SK-N-SH (cell line): ENCODE measurements around the gene LMO7. TPM values are rescaled to one million over a fixed set of nuclear protein-coding genes. Genes with fewer than 3 reads are reported as not detected.

Experiments used
- CTCF ChIA-PET: fragments of 300-600, 350-600 bp; formaldehyde crosslinking; extraction: SDS; loops from one replicate; lab custom pipeline; 2021; lab: Yijun Ruan, JAX
- POLR2A ChIA-PET: fragments of 350-600 bp; sonication (Branson Sonifier 250); formaldehyde crosslinking; extraction: SDS; loops from one replicate; lab custom pipeline; 2020; ENCODE audit warnings: antibody characterized with exemption, inconsistent platforms; lab: Yijun Ruan, JAX
- DNase-seq: peaks from one replicate; pipeline ENCODE4 v3.0.0; 2012
- H2AFZ ChIP-seq: fragments of 200-600 bp; sonication (generic); 2 replicates; pipeline ENCODE4 v1.8.1; 2016; ENCODE audit warnings: antibody characterized with exemption, mild to moderate bottlenecking, low read depth
- H3F3A ChIP-seq: fragments of 200-600 bp; sonication (generic); replicated peaks from 2 replicates; pipeline ENCODE3; 2016; ENCODE audit warnings: antibody characterized with exemption, mild to moderate bottlenecking; ENCODE audit not compliant: insufficient read depth
- H3K27ac ChIP-seq, 2 experiments: fragments of 200-500 bp in 1 of 2; fragments of 200-600 bp in 1 of 2; sonication (Bioruptor generic) in 1 of 2; sonication (generic), shearing (Covaris generic) in 1 of 2; 2 replicates each; pipeline versions ENCODE4 v1.5.1 to v1.6.1; 2014 to 2016; ENCODE audit warnings: low read depth in 2 of 2, inconsistent platforms in 1 of 2, low read length in 1 of 2, mild to moderate bottlenecking in 1 of 2, mixed read lengths in 1 of 2
- H3K27me3 ChIP-seq: fragments of 200-600 bp; sonication (generic), shearing (Covaris generic); 2 replicates; pipeline ENCODE4 v1.6.1; 2016; ENCODE audit warnings: mixed run types; ENCODE audit not compliant: insufficient read depth
- H3K36me3 ChIP-seq, 2 experiments: fragments of 200-500 bp in 1 of 2; fragments of 200-600 bp in 1 of 2; sonication (Bioruptor generic) in 1 of 2; sonication (generic) in 1 of 2; replicated peaks in 1 of 2; 2 replicates each; pipeline versions ENCODE3 to v1.5.1; 2014 to 2016; ENCODE audit warnings: low read length in 1 of 2, mild to moderate bottlenecking in 1 of 2; ENCODE audit not compliant: insufficient read depth in 2 of 2, control insufficient read depth in 1 of 2
- H3K4me1 ChIP-seq, 2 experiments: fragments of 200-500 bp in 1 of 2; fragments of 200-600 bp in 1 of 2; sonication (Bioruptor generic) in 1 of 2; sonication (generic), shearing (Covaris generic) in 1 of 2; 2 replicates each; pipeline versions ENCODE4 v1.5.1 to v1.6.1; 2014 to 2016; ENCODE audit warnings: low read depth in 1 of 2, low read length in 1 of 2, mixed run types in 1 of 2; ENCODE audit not compliant: insufficient read depth in 2 of 2, control insufficient read depth in 1 of 2
- H3K4me2 ChIP-seq: fragments of 200-600 bp; sonication (generic), shearing (Covaris generic); 2 replicates; pipeline ENCODE4 v1.6.1; 2017; ENCODE audit warnings: mixed run types
- H3K4me3 ChIP-seq, 2 experiments: fragments of 200-500 bp in 1 of 2; fragments of 200-600 bp in 1 of 2; sonication (Bioruptor generic) in 1 of 2; sonication (generic), shearing (Covaris generic) in 1 of 2; 2 replicates each; pipeline versions ENCODE4 v1.5.1 to v1.8.1; 2014 to 2016; ENCODE audit warnings: low read depth in 2 of 2, inconsistent platforms in 1 of 2, low read length in 1 of 2, mild to moderate bottlenecking in 1 of 2, mixed read lengths in 1 of 2, moderate library complexity in 1 of 2
- H3K79me2 ChIP-seq: fragments of 200-600 bp; sonication (generic); 2 replicates; pipeline ENCODE4 v1.8.1; 2017; ENCODE audit warnings: mild to moderate bottlenecking; ENCODE audit not compliant: insufficient read depth
- H3K9ac ChIP-seq: fragments of 200-600 bp; sonication (generic); 2 replicates; pipeline ENCODE4 v1.6.1; 2017; ENCODE audit warnings: mixed run types
- H3K9me2 ChIP-seq: fragments of 200-600 bp; sonication (generic); 2 replicates; pipeline ENCODE4 v1.6.1; 2017; ENCODE audit warnings: mixed run types
- H3K9me3 ChIP-seq: fragments of 200-600 bp; sonication (generic); 2 replicates; pipeline ENCODE4 v1.6.1; 2017; ENCODE audit warnings: mixed run types, mild to moderate bottlenecking, moderate library complexity
- H4K20me1 ChIP-seq: fragments of 200-600 bp; sonication (generic); 2 replicates; pipeline ENCODE4 v1.6.1; 2017; ENCODE audit warnings: mild to moderate bottlenecking, mixed run types; ENCODE audit not compliant: insufficient read depth
- EP300 ChIP-seq, 2 experiments: IDR thresholded peaks; 2 replicates each; pipeline versions ENCODE4 v1.4.0 to v1.6.1; 2012; ENCODE audit warnings: borderline replicate concordance in 1 of 2, low read depth in 1 of 2, low read length in 1 of 2
- EZH2phosphoT487 ChIP-seq: fragments of 200-600 bp; sonication (generic); IDR thresholded peaks from 2 replicates; pipeline ENCODE4 v1.6.1; 2017; ENCODE audit warnings: low read depth, mixed run types, mild to moderate bottlenecking, antibody characterized with exemption, moderate library complexity, borderline replicate concordance
- GATA2 ChIP-seq: sonication (generic); formaldehyde crosslinking; IDR thresholded peaks from 2 replicates; pipeline ENCODE4 v1.5.0; 2020; ENCODE audit warnings: mild to moderate bottlenecking, missing genetic modification reagents
- JUND ChIP-seq: IDR thresholded peaks from 2 replicates; pipeline ENCODE4 v1.4.0; 2012
- NRF1 ChIP-seq: IDR thresholded peaks from 2 replicates; pipeline ENCODE4 v1.6.1; 2012; ENCODE audit warnings: low read depth, mild to moderate bottlenecking, low read length
- POLR2AphosphoS5 ChIP-seq: IDR thresholded peaks from 2 replicates; pipeline ENCODE4 v1.6.1; 2012; ENCODE audit warnings: low read depth, low read length
- SIN3A ChIP-seq: IDR thresholded peaks from 2 replicates; pipeline ENCODE4 v1.6.1; 2012; ENCODE audit warnings: low read depth, mild to moderate bottlenecking, low read length, moderate library complexity, borderline replicate concordance
- TAF1 ChIP-seq: IDR thresholded peaks from 2 replicates; pipeline ENCODE4 v1.6.1; 2012; ENCODE audit warnings: low read depth, mild to moderate bottlenecking, low read length, moderate library complexity, borderline replicate concordance
- TCF12 ChIP-seq: IDR thresholded peaks from 2 replicates; pipeline ENCODE4 v1.4.0; 2012
- WGBS: methylation state at CpG from one replicate; pipeline ENCODE4 v1.1.6; 2017; ENCODE audit warnings: low lambda C conversion rate; 5-methylcytosine and 5-hydroxymethylcytosine counted together
- polyA plus RNA-seq, 3 experiments: library from polyadenylated mRNA; depleted of rRNA; stranded (reverse); fragments of >200 nt; gene quantifications; 2 replicates each; pipeline ENCODE4 v1.2.3, GENCODE V29; 2012
- TF ChIP-seq, protein P1 (sequence below): IDR thresholded peaks from 2 replicates; pipeline ENCODE4 v1.4.0; 2012; ENCODE audit warnings: low read depth, borderline replicate concordance
- TF ChIP-seq, protein P2 (sequence below): fragments of 150-350 bp; IDR thresholded peaks from 2 replicates; pipeline ENCODE4 v1.6.1; 2017; ENCODE audit warnings: antibody characterized with exemption, low read length, low read depth, borderline replicate concordance
- TF ChIP-seq, protein P3 (sequence below): fragments of 150-350 bp; IDR thresholded peaks from 2 replicates; pipeline ENCODE4 v1.6.1; 2016; ENCODE audit warnings: mild to moderate bottlenecking, low read depth, low read length

Gene LMO7
- polyA plus RNA-seq, 1 of the 3 experiments (the other 2 are of a cell fraction), result 83.6 TPM

DNA sequence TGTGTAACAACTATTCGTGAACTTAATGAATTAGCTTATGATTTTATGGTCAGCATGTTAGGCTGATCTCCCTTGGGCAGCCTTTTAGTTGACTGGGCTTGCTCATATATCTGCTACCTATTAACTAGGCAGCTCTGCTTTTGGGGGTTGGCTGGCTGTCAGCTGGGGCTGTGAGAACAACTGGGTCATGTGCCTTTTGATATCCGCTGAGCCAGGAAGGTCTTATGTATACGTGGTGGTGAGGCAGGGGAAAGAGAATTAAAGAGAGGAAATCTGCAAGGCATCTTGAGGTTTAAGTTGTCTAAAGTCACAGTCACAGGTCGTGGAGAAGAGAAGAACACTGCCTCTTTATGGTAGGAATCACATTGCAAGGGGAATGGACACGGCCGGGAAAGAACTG lies 206.9 kb downstream of the LMO7 start:
- Histone ChIP-seq H3K27me3 (no peaks in the 10 kb centered on the region), H3K79me2 (peaks cover 75% of the 10 kb centered on the region; the same call in 1 of the 2 replicates), H3K36me3 (peaks cover 75 to 93% of the 10 kb centered on the region in 2 experiments), H3F3A (peaks cover 40% of the 10 kb centered on the region), H3K9ac (no peak overlapping the region), H4K20me1 (0 out of 2 replicates have a peak, but pooled peaks cover 4% of the 10 kb centered on the region), H3K4me1 (no peaks in the 10 kb centered on the region; a peak in 1 of 4 replicates), H2AFZ (no peak overlapping the region), H3K4me2 (no peak overlapping the region), H3K9me2 (no peaks in the 10 kb centered on the region), H3K27ac (no peak overlapping the region), H3K4me3 (no peak overlapping the region), H3K9me3 (no peaks in the 10 kb centered on the region)
- TF ChIP-seq, protein P1, sequence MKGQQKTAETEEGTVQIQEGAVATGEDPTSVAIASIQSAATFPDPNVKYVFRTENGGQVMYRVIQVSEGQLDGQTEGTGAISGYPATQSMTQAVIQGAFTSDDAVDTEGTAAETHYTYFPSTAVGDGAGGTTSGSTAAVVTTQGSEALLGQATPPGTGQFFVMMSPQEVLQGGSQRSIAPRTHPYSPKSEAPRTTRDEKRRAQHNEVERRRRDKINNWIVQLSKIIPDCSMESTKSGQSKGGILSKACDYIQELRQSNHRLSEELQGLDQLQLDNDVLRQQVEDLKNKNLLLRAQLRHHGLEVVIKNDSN, result no peak
- TF ChIP-seq, protein P2, sequence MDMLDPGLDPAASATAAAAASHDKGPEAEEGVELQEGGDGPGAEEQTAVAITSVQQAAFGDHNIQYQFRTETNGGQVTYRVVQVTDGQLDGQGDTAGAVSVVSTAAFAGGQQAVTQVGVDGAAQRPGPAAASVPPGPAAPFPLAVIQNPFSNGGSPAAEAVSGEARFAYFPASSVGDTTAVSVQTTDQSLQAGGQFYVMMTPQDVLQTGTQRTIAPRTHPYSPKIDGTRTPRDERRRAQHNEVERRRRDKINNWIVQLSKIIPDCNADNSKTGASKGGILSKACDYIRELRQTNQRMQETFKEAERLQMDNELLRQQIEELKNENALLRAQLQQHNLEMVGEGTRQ, result no peak
- TF ChIP-seq EZH2phosphoT487 (no peak), POLR2AphosphoS5 (no peak), EP300 (IDR thresholded peaks at IDR 0.05; ENCODE audit: borderline replicate concordance in 1 of 2, low read depth in 1 of 2, low read length in 1 of 2) (no peak), SIN3A (no peak), JUND (no peak), TAF1 (no peak)
- TF ChIP-seq, protein P3, sequence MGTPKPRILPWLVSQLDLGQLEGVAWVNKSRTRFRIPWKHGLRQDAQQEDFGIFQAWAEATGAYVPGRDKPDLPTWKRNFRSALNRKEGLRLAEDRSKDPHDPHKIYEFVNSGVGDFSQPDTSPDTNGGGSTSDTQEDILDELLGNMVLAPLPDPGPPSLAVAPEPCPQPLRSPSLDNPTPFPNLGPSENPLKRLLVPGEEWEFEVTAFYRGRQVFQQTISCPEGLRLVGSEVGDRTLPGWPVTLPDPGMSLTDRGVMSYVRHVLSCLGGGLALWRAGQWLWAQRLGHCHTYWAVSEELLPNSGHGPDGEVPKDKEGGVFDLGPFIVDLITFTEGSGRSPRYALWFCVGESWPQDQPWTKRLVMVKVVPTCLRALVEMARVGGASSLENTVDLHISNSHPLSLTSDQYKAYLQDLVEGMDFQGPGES, result no peak
- POLR2A ChIA-PET, result no interaction called here
- DNase-seq, result no peak
- 96% methylated on average over 6 of the region's 6 CpGs for WGBS
- CTCF ChIA-PET, result interaction anchor here (1.4 kb wide), 1 partner anchor 9 kb away, joined by 4 read pairs; no protein-coding TSS in a partner anchor

DNA sequence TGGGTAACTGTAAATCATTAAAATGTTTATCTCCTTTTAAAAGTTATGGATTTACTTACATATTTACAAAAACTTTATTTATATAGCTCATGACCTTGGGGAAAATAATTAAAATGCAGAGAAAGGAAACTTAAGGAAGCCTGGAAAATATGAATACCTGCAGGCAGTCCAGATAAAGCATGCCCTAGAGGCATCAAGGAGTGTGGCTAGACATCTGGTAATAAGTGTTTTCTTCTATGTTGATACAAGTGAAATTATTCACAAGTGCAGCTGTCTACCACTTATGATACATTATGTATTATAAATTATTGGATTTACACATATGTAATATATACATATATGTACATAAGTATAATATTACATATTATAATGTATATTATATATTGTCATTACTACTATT lies 207.9 kb downstream of the LMO7 start:
- Histone ChIP-seq H3K27ac (no peak overlapping the region; a peak in 1 of 4 replicates), H3K9ac (no peak overlapping the region), H3K36me3 (peaks cover 68 to 93% of the 10 kb centered on the region in 2 experiments), H3K79me2 (peaks cover 73% of the 10 kb centered on the region; the same call in 1 of the 2 replicates), H3K27me3 (no peaks in the 10 kb centered on the region), H3K4me1 (no peaks in the 10 kb centered on the region; a peak in 1 of 4 replicates), H4K20me1 (0 out of 2 replicates have a peak, but pooled peaks cover 4% of the 10 kb centered on the region), H3K4me3 (no peak overlapping the region), H3K4me2 (no peak overlapping the region), H3F3A (peaks cover 40% of the 10 kb centered on the region), H3K9me2 (no peaks in the 10 kb centered on the region)
- CTCF ChIA-PET, result interaction anchor here (0.7 to 1.4 kb wide), 2 partner anchors 10 to 148 kb away, joined by 3 to 4 read pairs; no protein-coding TSS in a partner anchor
- TF ChIP-seq NRF1 (no peak), TCF12 (no peak), GATA2 (CRISPR knock-in tag) (no peak)
- TF ChIP-seq, all 33 proteins: peak for 0
- no peaks in the 10 kb centered on the region for H3K9me3 ChIP-seq
- H2AFZ ChIP-seq, result no peak overlapping the region
- no peak for DNase-seq
- POLR2A ChIA-PET, result no interaction called here
